Omental fat pad (tissue), 4 donors: ENCODE measurements around the gene YTHDC2. TPM values are rescaled to one million over a fixed set of nuclear protein-coding genes. Genes with fewer than 3 reads are reported as not detected.

Experiments
- ATAC-seq: fragments of 150-250 bp; one replicate; pipeline ENCODE4 v1.9.1; 2016; ENCODE audit warnings: mild to moderate bottlenecking, moderate library complexity; ENCODE audit not compliant: low FRiP score
- DNase-seq: peaks from one replicate; pipeline ENCODE4 v3.0.0-alpha.2; 2019; ENCODE audit warnings: low spot score
- small RNA-seq: library from RNA; depleted of rRNA; stranded (forward); fragments of <200 nt; gene quantifications from one replicate; pipeline ENCODE3, GENCODE V24; 2016
- total RNA-seq, 4 donors: library from RNA; depleted of rRNA; stranded (reverse); fragments of >200 nt; gene quantifications; one replicate each; pipeline ENCODE4 v1.1.0, GENCODE V29; 2016
- TF ChIP-seq, protein P1 (sequence below), 3 donors: fragments of 450-650 bp; IDR thresholded peaks; one replicate each; pipeline ENCODE4 v1.5.1; 2016 to 2017; ENCODE audit warnings: antibody characterized with exemption in 3 of 3, mild to moderate bottlenecking in 3 of 3, moderate library complexity in 2 of 3

Gene YTHDC2
- total RNA-seq, 4 donors from 2014 or later = 23.3 to 40.4 (median 28.1) TPM

DNA sequence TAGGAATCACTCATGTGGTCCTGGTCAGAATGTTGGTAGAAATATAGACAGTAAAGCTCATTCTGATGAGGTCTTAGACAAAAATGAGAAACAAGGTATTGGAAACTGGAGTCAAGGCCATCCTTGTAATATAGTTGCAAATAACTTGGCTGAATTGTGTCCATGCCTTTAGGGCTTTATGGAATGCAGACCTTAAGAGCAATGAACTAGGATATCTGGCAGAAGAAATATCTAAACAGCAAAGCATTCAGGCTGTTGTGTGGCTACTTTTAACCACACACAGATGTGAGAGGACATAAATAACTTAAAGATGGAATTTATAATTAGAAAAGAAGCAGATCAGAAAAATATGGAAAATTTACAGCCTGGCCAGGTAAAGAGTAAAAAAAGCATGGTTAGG lies 128.2 kb downstream of the YTHDC2 start:
- no peak for DNase-seq
- TF ChIP-seq, protein P1, sequence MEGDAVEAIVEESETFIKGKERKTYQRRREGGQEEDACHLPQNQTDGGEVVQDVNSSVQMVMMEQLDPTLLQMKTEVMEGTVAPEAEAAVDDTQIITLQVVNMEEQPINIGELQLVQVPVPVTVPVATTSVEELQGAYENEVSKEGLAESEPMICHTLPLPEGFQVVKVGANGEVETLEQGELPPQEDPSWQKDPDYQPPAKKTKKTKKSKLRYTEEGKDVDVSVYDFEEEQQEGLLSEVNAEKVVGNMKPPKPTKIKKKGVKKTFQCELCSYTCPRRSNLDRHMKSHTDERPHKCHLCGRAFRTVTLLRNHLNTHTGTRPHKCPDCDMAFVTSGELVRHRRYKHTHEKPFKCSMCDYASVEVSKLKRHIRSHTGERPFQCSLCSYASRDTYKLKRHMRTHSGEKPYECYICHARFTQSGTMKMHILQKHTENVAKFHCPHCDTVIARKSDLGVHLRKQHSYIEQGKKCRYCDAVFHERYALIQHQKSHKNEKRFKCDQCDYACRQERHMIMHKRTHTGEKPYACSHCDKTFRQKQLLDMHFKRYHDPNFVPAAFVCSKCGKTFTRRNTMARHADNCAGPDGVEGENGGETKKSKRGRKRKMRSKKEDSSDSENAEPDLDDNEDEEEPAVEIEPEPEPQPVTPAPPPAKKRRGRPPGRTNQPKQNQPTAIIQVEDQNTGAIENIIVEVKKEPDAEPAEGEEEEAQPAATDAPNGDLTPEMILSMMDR (IDR thresholded peaks at IDR 0.05) = no peak
- ATAC-seq = no peak

Small RNA genes within 50 kb of the gene (small RNA-seq; reads per million reads assigned to genes)
- gene RNU4ATAC13P = not detected

Other genes starting within 250 kb of the YTHDC2 start
- not detected for gene TSSK1B, start 78.7 kb upstream of the YTHDC2 start, total RNA-seq
- 10 to 100 TPM; 32.8 to 56.3 (median 44.4) TPM for gene MCC, start 25.2 kb upstream of the YTHDC2 start, total RNA-seq